Measurements from ENCODE around the gene GPRIN2.
"Not testable (repeated sequence)": the region's sequence is repeated elsewhere in the genome, so short reads cannot be mapped to it uniquely, and the experiment has no call there.

Gene GPRIN2

GRCh38 chr10:46573314-46573713, 16.9 kb upstream of the GPRIN2 start:
- in situ Hi-C loops (cut with MboI; ENCODE audit: low pct_unique_long_range_greater_than_20kb, low sequenced_read_pairs); DNase-seq: not testable (repeated sequence)

GRCh38 chr10:46572765-46573164, 16.3 kb upstream of the GPRIN2 start:
- in situ Hi-C loops (cut with MboI; ENCODE audit: low pct_unique_long_range_greater_than_20kb, low sequenced_read_pairs); DNase-seq: not testable (repeated sequence)

- DNase-seq; in situ Hi-C loops (cut with MboI; ENCODE audit: low pct_unique_long_range_greater_than_20kb, low sequenced_read_pairs): not testable (repeated sequence)
These were observed 14.2 kb upstream of the GPRIN2 start for GRCh38 chr10:46570655-46571054.

GRCh38 chr10:46567151-46567550, 10.7 kb upstream of the GPRIN2 start:
- in situ Hi-C loops (cut with MboI; ENCODE audit: low pct_unique_long_range_greater_than_20kb, low sequenced_read_pairs); DNase-seq: not testable (repeated sequence)

GRCh38 chr10:46565591-46566332, 9.3 kb upstream of the GPRIN2 start:
- peak; percentile 80 for DNase-seq

GRCh38 chr10:46560952-46561351, 4.5 kb upstream of the GPRIN2 start:
- in situ Hi-C loops (cut with MboI; ENCODE audit: low pct_unique_long_range_greater_than_20kb, low sequenced_read_pairs) = no loop called here
- no peak for DNase-seq

More at GRCh38 chr10:46565591-46566332, 9.3 kb upstream of the GPRIN2 start:
- in situ Hi-C loops (cut with MboI; ENCODE audit: low pct_unique_long_range_greater_than_20kb, low sequenced_read_pairs) = not testable (repeated sequence)

GRCh38 chr10:46560381-46560780, 3.9 kb upstream of the GPRIN2 start:
- in situ Hi-C loops (cut with MboI; ENCODE audit: low pct_unique_long_range_greater_than_20kb, low sequenced_read_pairs) = no loop called here
- no peak for DNase-seq

- in situ Hi-C loops (cut with MboI; ENCODE audit: low pct_unique_long_range_greater_than_20kb, low sequenced_read_pairs) = no loop called here
- no peak for DNase-seq
These were observed 2.8 kb upstream of the GPRIN2 start for GRCh38 chr10:46559231-46559671.

- no peak for DNase-seq
- in situ Hi-C loops (cut with MboI; ENCODE audit: low pct_unique_long_range_greater_than_20kb, low sequenced_read_pairs) = no loop called here
These were observed 2.1 kb upstream of the GPRIN2 start for GRCh38 chr10:46558392-46559185.

GRCh38 chr10:46558122-46558391, 1.6 kb upstream of the GPRIN2 start:
- no peak for DNase-seq
- in situ Hi-C loops (cut with MboI; ENCODE audit: low pct_unique_long_range_greater_than_20kb, low sequenced_read_pairs) = no loop called here

- in situ Hi-C loops (cut with MboI; ENCODE audit: low pct_unique_long_range_greater_than_20kb, low sequenced_read_pairs) = no loop called here
- no peak for DNase-seq
These were observed 1.1 kb upstream of the GPRIN2 start for GRCh38 chr10:46557319-46558121.

- no peak for DNase-seq
- in situ Hi-C loops (cut with MboI; ENCODE audit: low pct_unique_long_range_greater_than_20kb, low sequenced_read_pairs) = no loop called here
These were observed 544 bp downstream of the GPRIN2 start for GRCh38 chr10:46555713-46556514.

- in situ Hi-C loops (cut with MboI; ENCODE audit: low pct_unique_long_range_greater_than_20kb, low sequenced_read_pairs) = no loop called here
- DNase-seq = no peak
These were observed 1.1 kb downstream of the GPRIN2 start for GRCh38 chr10:46555366-46555712.

GRCh38 chr10:46554166-46554781, 2.2 kb downstream of the GPRIN2 start:
- in situ Hi-C loops (cut with MboI; ENCODE audit: low pct_unique_long_range_greater_than_20kb, low sequenced_read_pairs) = no loop called here
- no peak for DNase-seq

GRCh38 chr10:46553238-46554049, 3.0 kb downstream of the GPRIN2 start:
- in situ Hi-C loops (cut with MboI; ENCODE audit: low pct_unique_long_range_greater_than_20kb, low sequenced_read_pairs) = no loop called here
- DNase-seq = no peak

- DNase-seq = no peak
- in situ Hi-C loops (cut with MboI; ENCODE audit: low pct_unique_long_range_greater_than_20kb, low sequenced_read_pairs) = no loop called here
These were observed 3.8 kb downstream of the GPRIN2 start for GRCh38 chr10:46552526-46553237.

All from KBM-7 (cell line).